AG04450 (cell line): ENCODE data around the gene CCDC3. TPM values are rescaled to one million over a fixed set of nuclear protein-coding genes. Genes with fewer than 3 reads are reported as not detected.
"Not testable (repeated sequence)": the region's sequence is repeated elsewhere in the genome, so short reads cannot be mapped to it uniquely, and the experiment has no call there.

Experiments
- CTCF ChIA-PET: fragments of 300-600, 350-600 bp; formaldehyde crosslinking; extraction: SDS; loops from one replicate; lab custom pipeline; 2022; ENCODE audit warnings: antibody characterized with exemption, inconsistent platforms; lab: Charles Lee
- POLR2A ChIA-PET: fragments of 350-600 bp; formaldehyde crosslinking; extraction: SDS; loops from one replicate; lab custom pipeline; 2021; ENCODE audit warnings: antibody characterized with exemption, inconsistent platforms; lab: Yijun Ruan, JAX
- DNase-seq: peaks from one replicate; pipeline ENCODE4 v3.0.0-alpha.2; 2011; ENCODE audit warnings: low read depth, low spot score
- H3K27ac ChIP-seq: one replicate; pipeline ENCODE4 v1.5.1; 2012; ENCODE audit warnings: low read depth, low read length, control low read depth
- H3K27me3 ChIP-seq: one replicate; pipeline ENCODE4 v1.6.0; 2012; ENCODE audit warnings: low read length; ENCODE audit not compliant: control insufficient read depth, insufficient read depth
- H3K4me3 ChIP-seq: 2 replicates; pipeline ENCODE4 v1.5.1; 2011; ENCODE audit warnings: mild to moderate bottlenecking, low read depth, low read length, control low read depth
- H3K9me3 ChIP-seq: 2 replicates; pipeline ENCODE4 v1.5.1; 2012; ENCODE audit warnings: low read length; ENCODE audit not compliant: control insufficient read depth, insufficient read depth
- CTCF ChIP-seq: IDR thresholded peaks from 2 replicates; pipeline ENCODE4 v1.5.1; 2011; ENCODE audit warnings: low read depth, low read length, control low read depth, inconsistent platforms
- polyA plus RNA-seq: library from polyadenylated mRNA; depleted of rRNA; stranded (reverse); fragments of >200 nt; gene quantifications from 2 replicates; pipeline ENCODE4 v1.2.3, GENCODE V29; 2011

CCDC3 gene
- polyA plus RNA-seq, 1 experiment: 3.3 TPM

- CTCF ChIA-PET: no interaction called here
- TF ChIP-seq CTCF: no peak
- DNase-seq: no peak
- H3K9me3 ChIP-seq: no peaks in the 10 kb centered on the region
- H3K4me3 ChIP-seq: no peak overlapping the region
- POLR2A ChIA-PET: no interaction called here
- H3K27me3 ChIP-seq: no peaks in the 10 kb centered on the region
- H3K27ac ChIP-seq: no peak overlapping the region
These were observed 6.1 kb downstream of the CCDC3 start for GRCh38 chr10:12995425-12995861.

GRCh38 chr10:12993595-12993994, 7.9 kb downstream of the CCDC3 start:
- Histone ChIP-seq H3K27ac (no peak overlapping the region), H3K4me3 (no peak overlapping the region), H3K9me3 (no peaks in the 10 kb centered on the region), H3K27me3 (no peaks in the 10 kb centered on the region)
- POLR2A ChIA-PET: no interaction called here
- no peak for DNase-seq
- no peak for TF ChIP-seq CTCF
- CTCF ChIA-PET: no interaction called here

GRCh38 chr10:12985347-12985746, 16.2 kb downstream of the CCDC3 start:
- Histone ChIP-seq H3K27me3 (no peaks in the 10 kb centered on the region), H3K9me3 (no peaks in the 10 kb centered on the region; the same call in 1 of the 2 replicates), H3K27ac (no peak overlapping the region), H3K4me3 (no peak overlapping the region)
- TF ChIP-seq CTCF: no peak
- CTCF ChIA-PET: no interaction called here
- POLR2A ChIA-PET: no interaction called here
- no peak for DNase-seq

GRCh38 chr10:12984165-12984747, 17.3 kb downstream of the CCDC3 start:
- Histone ChIP-seq H3K9me3 (no peaks in the 10 kb centered on the region; the same call in 1 of the 2 replicates), H3K27me3 (peaks cover 2% of the 10 kb centered on the region), H3K4me3 (no peak overlapping the region), H3K27ac (no peak overlapping the region)
- POLR2A ChIA-PET: no interaction called here
- no peak for DNase-seq
- TF ChIP-seq CTCF: no peak
- CTCF ChIA-PET: no interaction called here

- H3K27ac ChIP-seq, POLR2A ChIA-PET: not testable (repeated sequence)
These were observed 17.9 kb downstream of the CCDC3 start for GRCh38 chr10:12983568-12983967.

More at GRCh38 chr10:12983568-12983967, 17.9 kb downstream of the CCDC3 start:
- not testable (repeated sequence) for H3K27me3 ChIP-seq, H3K9me3 ChIP-seq, DNase-seq, H3K4me3 ChIP-seq
- CTCF ChIA-PET: interaction anchor here (1.1 kb wide), 1 partner anchor 82 kb away, joined by 3 read pairs; no protein-coding TSS in a partner anchor
